Testis (tissue), 3 donors: ENCODE data around the gene HOXA5. TPM values are rescaled to one million over a fixed set of nuclear protein-coding genes. Genes with fewer than 3 reads are reported as not detected.

ENCODE experiments used
- DNase-seq: peaks from one replicate; pipeline ENCODE4 v3.0.0-alpha.2; 2019
- H3K27ac ChIP-seq, 2 donors: fragments of 200-600 bp; sonication (generic); one replicate each; pipeline ENCODE4 v1.5.1; 2019
- H3K27me3 ChIP-seq: fragments of 200-600 bp; sonication (generic); one replicate; pipeline ENCODE4 v1.5.1; 2019
- H3K36me3 ChIP-seq: fragments of 200-600 bp; sonication (generic); one replicate; pipeline ENCODE4 v1.5.1; 2017; ENCODE audit warnings: low read depth; ENCODE audit errors: missing control alignments
- H3K4me1 ChIP-seq: fragments of 200-600 bp; sonication (generic); one replicate; pipeline ENCODE4 v1.5.1; 2019
- H3K4me3 ChIP-seq, 2 donors: fragments of 200-600 bp; sonication (generic); one replicate each; pipeline ENCODE4 v1.5.1; 2017 to 2019
- H3K9me3 ChIP-seq: fragments of 200-600 bp; sonication (generic); one replicate; pipeline ENCODE4 v1.5.1; 2017
- CTCF ChIP-seq, 3 experiments: fragments of 450-650 bp in 2 of 3; fragments of 200-600 bp in 1 of 3; sonication (generic) in 1 of 3; IDR thresholded peaks; one replicate each; pipeline ENCODE4 v1.5.1; 2016 to 2019; ENCODE audit warnings: antibody characterized with exemption in 3 of 3, mild to moderate bottlenecking in 2 of 3, moderate library complexity in 1 of 3
- POLR2A ChIP-seq: fragments of 450-650 bp; IDR thresholded peaks from one replicate; pipeline ENCODE4 v1.6.1; 2017; ENCODE audit warnings: antibody characterized with exemption, mild to moderate bottlenecking, moderate library complexity
- WGBS, 2 donors: methylation state at CpG; one replicate each; pipeline ENCODE4 v1.1.5; 2018; 5-methylcytosine and 5-hydroxymethylcytosine counted together
- intact Hi-C: fragments of 100-400 bp; cut with DNase I; formaldehyde crosslinking; loops from one replicate; pipeline ENCODE4 v1.15.1; 2023; ENCODE audit warnings: low total_unique reads
- polyA plus RNA-seq: library from polyadenylated mRNA; stranded (reverse); fragments of 350-450 nt; fragmentation: Illumina TruSeq; extraction: RNeasy Lipid Tissue Mini Kit (QIAGEN cat#74804); gene quantifications from one replicate; pipeline ENCODE4 v1.2.3, GENCODE V29; 2014; ENCODE audit warnings: low read depth, low replicate concordance; ENCODE audit not compliant: insufficient read depth
- total RNA-seq, 2 donors: library from RNA; depleted of rRNA; stranded (reverse); fragments of >200 nt; gene quantifications; one replicate each; pipeline ENCODE4 v1.2.3, GENCODE V29; 2016

HOXA5 gene
- total and polyA plus RNA-seq, 3 donors from 2014 or later = 0.63 to 7.6 TPM; not detected in 1

- Histone ChIP-seq H3K27ac (no peak overlapping the region), H3K27me3 (no peaks in the 10 kb centered on the region), H3K36me3 (no peaks in the 10 kb centered on the region), H3K4me3 (no peak overlapping the region), H3K4me1 (no peaks in the 10 kb centered on the region), H3K9me3 (no peaks in the 10 kb centered on the region)
- no peak for DNase-seq
- 55 to 82% methylated on average over 2 of the region's 2 CpGs for WGBS, 2 donors
- TF ChIP-seq POLR2A (no peak), CTCF (IDR thresholded peaks at IDR 0.05) (no peak)
- intact Hi-C loops = no loop called here
Measured at GRCh38 chr7:27134392-27134791, 9.1 kb downstream of the HOXA5 start.

GRCh38 chr7:27133409-27134231 is 9.9 kb downstream of the HOXA5 start:
- no peaks in the 10 kb centered on the region for H3K36me3 ChIP-seq
- no peaks in the 10 kb centered on the region for H3K9me3 ChIP-seq
- intact Hi-C loops = no loop called here
- peak; percentile 11 for DNase-seq
- no peak overlapping the region for H3K27ac ChIP-seq
- TF ChIP-seq CTCF (IDR thresholded peaks at IDR 0.05) (no peak), POLR2A (no peak)
- WGBS, 2 donors = 52 to 54% methylated on average over 18 of the region's 18 CpGs
- no peaks in the 10 kb centered on the region for H3K27me3 ChIP-seq
- H3K4me1 ChIP-seq = no peaks in the 10 kb centered on the region
- H3K4me3 ChIP-seq = no peak overlapping the region

- Histone ChIP-seq H3K27me3 (no peaks in the 10 kb centered on the region), H3K36me3 (no peaks in the 10 kb centered on the region), H3K9me3 (no peaks in the 10 kb centered on the region), H3K4me3 (no peak overlapping the region), H3K27ac (no peak overlapping the region), H3K4me1 (no peaks in the 10 kb centered on the region)
- intact Hi-C loops = no loop called here
- WGBS, 2 donors = 51 to 60% methylated on average over 6 of the region's 6 CpGs
- TF ChIP-seq CTCF (IDR thresholded peaks at IDR 0.05) (no peak), POLR2A (no peak)
- no peak for DNase-seq
Measured at GRCh38 chr7:27132978-27133377, 10.5 kb downstream of the HOXA5 start.

- DNase-seq = no peak
- Histone ChIP-seq H3K4me1 (no peaks in the 10 kb centered on the region), H3K27me3 (no peaks in the 10 kb centered on the region), H3K4me3 (no peak overlapping the region), H3K36me3 (no peaks in the 10 kb centered on the region), H3K9me3 (no peaks in the 10 kb centered on the region), H3K27ac (no peak overlapping the region)
- TF ChIP-seq POLR2A = no peak
- TF ChIP-seq CTCF (IDR thresholded peaks at IDR 0.05) = no peak
- 73 to 76% methylated on average over 2 of the region's 2 CpGs for WGBS, 2 donors
- intact Hi-C loops = no loop called here
Measured at GRCh38 chr7:27132214-27132613, 11.3 kb downstream of the HOXA5 start.

GRCh38 chr7:27131390-27131819 is 12.1 kb downstream of the HOXA5 start:
- H3K4me3 ChIP-seq = peak overlapping the region; percentile 57 to 75
- WGBS, 2 donors = 26% methylated on average over 12 of the region's 12 CpGs
- no peak for DNase-seq
- intact Hi-C loops = no loop called here
- TF ChIP-seq CTCF (IDR thresholded peaks at IDR 0.05) (no peak), POLR2A (no peak)
- H3K27me3 ChIP-seq = no peaks in the 10 kb centered on the region
- H3K4me1 ChIP-seq = no peaks in the 10 kb centered on the region
- no peak overlapping the region for H3K27ac ChIP-seq
- no peaks in the 10 kb centered on the region for H3K36me3 ChIP-seq
- H3K9me3 ChIP-seq = no peaks in the 10 kb centered on the region
